Sigmoid colon (tissue), 4 donors: ENCODE measurements around the gene SPZ1.

Source experiments
- CTCF ChIP-seq, 4 experiments: fragments of 450-650 bp in 3 of 4; fragments of 200-600 bp in 1 of 4; IDR thresholded peaks; one replicate each; pipeline ENCODE4 v1.5.1; 2016 to 2019; ENCODE audit warnings: antibody characterized with exemption in 4 of 4, mild to moderate bottlenecking in 3 of 4, moderate library complexity in 2 of 4
- EP300 ChIP-seq, 4 donors: sonication (generic); formaldehyde crosslinking; IDR thresholded peaks; one replicate each; pipeline ENCODE4 v1.6.1; 2017; ENCODE audit warnings: antibody characterized with exemption in 4 of 4

GRCh38 chr5:80355686-80356085 is 35.9 kb downstream of the SPZ1 start:
- TF ChIP-seq CTCF (IDR thresholded peaks at IDR 0.05), result no peak
- no peak for TF ChIP-seq EP300 (IDR thresholded peaks at IDR 0.05)
